Karpas-422 (cell line): ENCODE results near the gene MYMK. TPM values are rescaled to one million over a fixed set of nuclear protein-coding genes. Genes with fewer than 3 reads are reported as not detected.

Source experiments
- DNase-seq: peaks from one replicate; pipeline ENCODE4 v3.0.0-alpha.2; 2015
- H2AFZ ChIP-seq: fragments of 200-600 bp; sonication (generic); 2 replicates; pipeline ENCODE4 v1.6.1; 2014; ENCODE audit warnings: antibody characterized with exemption, low read length, mixed read lengths
- H3K27ac ChIP-seq: fragments of 200-600 bp; sonication (generic); 2 replicates; pipeline ENCODE4 v1.5.1; 2014; ENCODE audit warnings: mild to moderate bottlenecking, low read length, moderate library complexity
- H3K27me3 ChIP-seq: fragments of 200-600 bp; sonication (generic); 2 replicates; pipeline ENCODE4 v1.6.1; 2014; ENCODE audit warnings: low read length, mixed read lengths
- H3K36me3 ChIP-seq: fragments of 200-600 bp; sonication (generic); 2 replicates; pipeline ENCODE4 v1.6.1; 2014; ENCODE audit warnings: low read length, mixed read lengths; ENCODE audit not compliant: insufficient read depth
- H3K4me1 ChIP-seq: fragments of 200-600 bp; sonication (generic); 2 replicates; pipeline ENCODE4 v1.6.1; 2014; ENCODE audit warnings: mild to moderate bottlenecking, low read length, mixed read lengths
- H3K4me2 ChIP-seq: fragments of 200-600 bp; sonication (generic); 2 replicates; pipeline ENCODE4 v1.6.1; 2014; ENCODE audit warnings: low read length, low read depth, mild to moderate bottlenecking; ENCODE audit not compliant: poor library complexity, severe bottlenecking
- H3K4me3 ChIP-seq: fragments of 200-600 bp; sonication (generic); 2 replicates; pipeline ENCODE4 v1.5.1; 2014; ENCODE audit warnings: mild to moderate bottlenecking, antibody characterized with exemption, low read length, mixed read lengths
- H3K79me2 ChIP-seq: fragments of 200-600 bp; sonication (generic); 2 replicates; pipeline ENCODE4 v1.6.1; 2014; ENCODE audit warnings: mild to moderate bottlenecking, low read length, mixed read lengths
- H3K9ac ChIP-seq: fragments of 200-600 bp; sonication (generic); 2 replicates; pipeline ENCODE4 v1.6.0; 2014; ENCODE audit warnings: low read length
- H3K9me2 ChIP-seq: fragments of 200-600 bp; sonication (generic), shearing (Covaris generic); replicated peaks from 2 replicates; pipeline ENCODE4 v1.6.0; 2014; ENCODE audit warnings: mild to moderate bottlenecking, low read length, moderate library complexity; ENCODE audit not compliant: insufficient read depth
- H3K9me3 ChIP-seq: fragments of 300-700, 200-600 bp; sonication (generic); 2 replicates; pipeline ENCODE4 v1.6.1; 2014; ENCODE audit warnings: low read length, mixed read lengths
- H4K20me1 ChIP-seq: fragments of 200-600 bp; sonication (generic); 2 replicates; pipeline ENCODE4 v1.6.1; 2014; ENCODE audit warnings: mild to moderate bottlenecking, antibody characterized with exemption, low read length, low read depth; ENCODE audit not compliant: insufficient read depth
- total RNA-seq: library from RNA; depleted of rRNA; stranded (reverse); fragments of >200 nt; shearing (Covaris generic); gene quantifications from 2 replicates; pipeline ENCODE4 v1.2.3, GENCODE V29; 2014; ENCODE audit warnings: low replicate concordance

Gene MYMK
- total RNA-seq, 1 experiment from 2014 or later = not detected

DNA sequence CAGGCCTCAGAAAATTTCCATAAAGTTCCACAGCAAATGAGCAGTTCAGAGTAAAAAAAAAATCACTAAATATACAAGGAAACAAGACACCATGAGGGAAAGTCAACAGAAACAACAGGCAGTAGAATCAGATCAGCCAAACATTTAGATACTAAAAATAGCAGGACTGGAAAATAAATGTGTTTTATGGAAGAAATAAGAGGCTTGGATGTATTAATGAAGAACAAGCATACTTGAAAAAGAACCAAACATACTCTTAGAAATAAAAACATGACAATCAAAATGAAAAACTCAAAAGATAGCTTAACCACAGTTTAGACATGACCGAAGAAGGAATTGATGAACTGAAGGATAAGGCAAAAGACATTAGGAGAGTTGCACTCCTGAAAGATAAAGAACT is 22.6 kb downstream of the MYMK start:
- H3K9me3 ChIP-seq = 0 out of 2 replicates have a peak, but pooled peaks cover 4% of the 10 kb centered on the region
- H3K4me2 ChIP-seq = no peak overlapping the region
- no peaks in the 10 kb centered on the region for H4K20me1 ChIP-seq
- no peak overlapping the region for H3K9ac ChIP-seq
- no peak overlapping the region for H3K4me3 ChIP-seq
- no peaks in the 10 kb centered on the region for H3K27me3 ChIP-seq
- DNase-seq = no peak
- H3K79me2 ChIP-seq = no peaks in the 10 kb centered on the region
- H3K27ac ChIP-seq = no peak overlapping the region
- H2AFZ ChIP-seq = no peak overlapping the region
- H3K4me1 ChIP-seq = no peaks in the 10 kb centered on the region
- no peaks in the 10 kb centered on the region for H3K36me3 ChIP-seq
- H3K9me2 ChIP-seq = no peaks in the 10 kb centered on the region

DNA sequence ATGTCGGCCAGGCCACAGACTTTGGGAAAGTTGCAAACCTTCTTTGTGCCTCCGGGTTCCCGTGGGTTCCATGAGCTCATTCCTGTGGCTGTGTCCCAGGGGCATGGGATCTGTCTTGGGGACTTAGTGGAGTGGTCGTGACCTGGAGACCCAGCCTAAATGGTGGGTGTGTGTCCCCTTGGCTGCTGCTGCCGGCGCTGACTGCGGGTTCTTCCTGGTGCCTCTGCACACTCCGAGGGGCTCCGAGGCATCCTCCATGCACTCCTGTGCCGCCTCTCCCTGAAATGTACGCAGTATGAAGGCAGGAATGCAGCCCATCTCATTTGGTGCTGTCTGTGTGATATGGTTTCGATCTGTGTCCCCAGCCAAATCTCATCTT is 24.9 kb downstream of the MYMK start:
- H3K9me3 ChIP-seq = 0 out of 2 replicates have a peak, but pooled peaks cover 4% of the 10 kb centered on the region
- H3K27ac ChIP-seq = no peak overlapping the region
- no peak for DNase-seq
- no peaks in the 10 kb centered on the region for H3K27me3 ChIP-seq
- H3K9me2 ChIP-seq = no peaks in the 10 kb centered on the region
- H3K79me2 ChIP-seq = no peaks in the 10 kb centered on the region
- H3K4me1 ChIP-seq = no peaks in the 10 kb centered on the region
- no peak overlapping the region for H3K9ac ChIP-seq
- no peak overlapping the region for H2AFZ ChIP-seq
- no peak overlapping the region for H3K4me2 ChIP-seq
- no peak overlapping the region for H3K4me3 ChIP-seq
- H4K20me1 ChIP-seq = no peaks in the 10 kb centered on the region
- H3K36me3 ChIP-seq = no peaks in the 10 kb centered on the region

DNA sequence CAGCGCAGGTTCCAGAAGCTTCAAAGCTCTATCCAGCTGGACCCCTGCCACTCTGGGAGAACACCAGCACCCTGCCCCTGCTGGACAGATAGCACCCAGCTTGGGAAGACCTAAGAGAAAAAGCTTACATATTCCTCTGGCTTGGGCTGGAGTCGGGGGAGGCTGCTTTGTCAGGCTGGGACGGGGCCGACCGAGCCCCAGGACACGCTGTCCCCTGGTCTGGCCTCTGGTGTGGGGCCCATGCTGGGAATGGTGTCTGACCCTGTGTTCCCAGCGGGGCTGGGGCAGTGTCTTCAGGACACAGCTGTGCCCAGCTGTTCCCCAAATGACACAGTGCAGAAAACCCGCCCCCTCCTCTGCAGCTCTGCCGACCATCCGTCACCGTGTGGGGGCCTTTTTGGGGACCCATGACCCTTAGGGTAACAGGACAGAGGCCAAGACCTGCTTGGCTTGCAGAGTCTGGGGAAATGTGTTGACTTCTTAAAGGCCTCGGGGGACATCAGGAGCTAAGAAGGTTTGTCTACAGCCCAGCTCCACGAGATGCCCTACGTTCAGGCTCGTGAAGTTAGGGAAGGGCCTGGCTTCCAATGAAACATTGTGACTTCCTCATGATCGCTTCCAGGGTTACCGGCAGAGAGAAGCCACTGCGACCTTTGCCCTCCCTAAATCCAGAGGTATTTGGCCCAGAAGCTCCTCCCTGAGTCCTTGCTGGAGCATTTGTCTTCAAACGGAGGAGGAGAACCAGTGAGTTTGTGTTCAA is 25.4 kb downstream of the MYMK start:
- DNase-seq = no peak

DNA sequence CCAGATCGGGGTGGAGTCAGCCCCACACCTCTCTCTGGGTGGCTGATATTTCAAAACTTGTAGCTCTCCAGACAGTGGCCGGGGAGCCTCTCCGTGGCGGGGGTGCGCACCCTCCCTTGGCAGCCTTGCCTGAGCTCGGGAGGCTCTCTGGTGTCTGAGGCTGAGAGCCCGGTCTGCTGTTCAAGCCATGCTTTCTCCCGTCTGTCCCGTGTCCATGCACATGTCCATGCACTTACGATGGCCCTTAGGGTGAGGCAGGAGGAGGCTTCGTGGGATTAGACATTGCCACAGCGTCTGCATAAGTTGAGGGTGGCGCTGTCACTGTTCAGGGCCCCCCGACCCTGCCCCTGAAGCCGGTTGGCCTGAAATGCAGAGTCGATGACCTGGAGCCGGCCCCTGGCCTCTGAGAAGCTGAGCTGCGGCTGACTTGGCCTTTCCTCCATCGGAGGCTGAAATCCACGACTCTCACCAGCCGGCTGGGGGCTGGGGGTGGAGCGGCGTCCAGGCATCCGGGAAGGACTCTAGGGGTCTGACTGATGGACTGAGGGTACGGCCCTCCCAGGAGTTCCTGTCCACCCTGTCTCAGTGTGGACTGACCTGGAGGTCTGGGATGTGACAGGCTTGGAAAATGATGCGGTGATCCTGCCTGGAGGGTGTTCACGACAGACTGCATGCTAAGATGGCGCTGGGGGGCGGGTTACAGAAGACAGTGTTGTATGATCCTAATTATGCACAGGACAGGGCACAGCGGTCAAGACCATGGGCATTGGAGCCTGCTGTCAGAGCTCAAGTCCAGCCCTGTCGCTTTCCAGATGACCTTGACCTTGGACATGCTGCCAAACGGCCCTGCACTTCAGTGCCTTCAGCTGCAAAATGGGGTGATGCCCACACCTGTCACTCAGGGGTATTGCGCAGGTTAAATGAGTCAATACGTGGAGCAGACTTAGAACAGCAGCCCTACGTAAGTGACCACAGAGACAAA is 27.6 kb downstream of the MYMK start:
- no peaks in the 10 kb centered on the region for H3K36me3 ChIP-seq
- no peak overlapping the region for H2AFZ ChIP-seq
- no peaks in the 10 kb centered on the region for H4K20me1 ChIP-seq
- no peaks in the 10 kb centered on the region for H3K27me3 ChIP-seq
- no peak overlapping the region for H3K9ac ChIP-seq
- H3K79me2 ChIP-seq = no peaks in the 10 kb centered on the region
- H3K9me3 ChIP-seq = 0 out of 2 replicates have a peak, but pooled peaks cover 4% of the 10 kb centered on the region
- H3K4me2 ChIP-seq = no peak overlapping the region
- H3K4me3 ChIP-seq = no peak overlapping the region
- no peaks in the 10 kb centered on the region for H3K4me1 ChIP-seq
- no peaks in the 10 kb centered on the region for H3K9me2 ChIP-seq
- no peak overlapping the region for H3K27ac ChIP-seq
- no peak for DNase-seq

More for the DNA sequence above, 25.4 kb downstream of the MYMK start:
- no peak overlapping the region for H3K4me2 ChIP-seq
- no peaks in the 10 kb centered on the region for H3K36me3 ChIP-seq
- H3K4me1 ChIP-seq = no peaks in the 10 kb centered on the region
- no peak overlapping the region for H3K9ac ChIP-seq
- H3K79me2 ChIP-seq = no peaks in the 10 kb centered on the region
- H2AFZ ChIP-seq = no peak overlapping the region
- H3K9me3 ChIP-seq = 0 out of 2 replicates have a peak, but pooled peaks cover 4% of the 10 kb centered on the region
- no peaks in the 10 kb centered on the region for H3K27me3 ChIP-seq
- H3K9me2 ChIP-seq = no peaks in the 10 kb centered on the region
- no peak overlapping the region for H3K4me3 ChIP-seq
- no peaks in the 10 kb centered on the region for H4K20me1 ChIP-seq
- no peak overlapping the region for H3K27ac ChIP-seq

DNA sequence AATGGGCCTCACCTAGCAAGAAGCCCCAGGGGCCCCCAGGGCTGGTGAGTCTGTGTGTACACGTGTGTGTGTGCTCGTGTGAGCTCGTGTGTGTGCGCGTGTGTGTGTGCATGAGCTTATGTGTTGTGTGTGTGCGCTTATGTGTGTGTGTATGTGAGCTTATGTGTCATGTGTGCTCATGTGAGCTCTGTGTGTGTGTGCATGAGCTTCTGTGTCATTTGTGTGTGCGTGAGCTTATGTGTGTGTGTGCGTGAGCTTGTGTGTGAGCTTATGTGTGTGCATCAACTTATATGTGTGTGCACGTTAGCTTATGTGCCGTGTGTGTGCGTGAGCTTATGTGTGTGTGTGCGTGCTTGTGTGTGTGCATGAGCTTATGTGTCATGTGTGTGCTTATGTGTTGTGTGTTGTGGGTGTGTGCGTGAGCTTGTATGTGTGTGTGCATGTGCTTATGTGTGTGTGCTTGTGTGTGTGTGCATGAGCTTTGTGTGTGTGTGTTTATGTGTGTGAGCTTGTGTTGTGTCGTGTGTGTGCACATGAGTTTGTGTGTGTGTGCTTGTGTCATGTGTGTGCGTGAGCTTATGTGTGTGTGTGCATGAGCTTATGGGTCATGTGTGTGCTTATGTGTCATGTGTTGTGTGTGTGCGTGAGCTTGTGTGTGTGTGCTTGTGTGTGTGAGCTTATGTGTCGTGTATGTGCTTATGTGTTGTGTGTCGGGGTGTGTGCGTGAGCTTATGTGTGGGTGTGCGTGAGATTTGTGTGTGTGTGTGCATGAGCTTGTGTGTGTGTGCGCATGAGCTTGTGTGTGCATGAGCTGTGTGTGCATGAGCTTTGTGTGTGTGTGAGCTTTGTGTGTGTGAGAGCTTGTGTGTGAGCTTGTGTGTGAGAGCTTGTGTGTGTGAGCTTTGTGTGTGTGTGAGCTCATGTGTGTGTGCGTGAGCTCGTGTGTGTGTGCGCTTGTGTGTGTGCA is 29.1 kb downstream of the MYMK start:
- H3K9ac ChIP-seq = no peak overlapping the region
- no peaks in the 10 kb centered on the region for H3K36me3 ChIP-seq
- no peaks in the 10 kb centered on the region for H3K9me3 ChIP-seq
- no peaks in the 10 kb centered on the region for H3K79me2 ChIP-seq
- no peak overlapping the region for H2AFZ ChIP-seq
- no peaks in the 10 kb centered on the region for H3K9me2 ChIP-seq
- no peaks in the 10 kb centered on the region for H3K27me3 ChIP-seq
- H3K4me2 ChIP-seq = no peak overlapping the region
- H3K4me3 ChIP-seq = no peak overlapping the region
- no peak overlapping the region for H3K27ac ChIP-seq
- no peaks in the 10 kb centered on the region for H3K4me1 ChIP-seq
- no peak for DNase-seq
- H4K20me1 ChIP-seq = no peaks in the 10 kb centered on the region

DNA sequence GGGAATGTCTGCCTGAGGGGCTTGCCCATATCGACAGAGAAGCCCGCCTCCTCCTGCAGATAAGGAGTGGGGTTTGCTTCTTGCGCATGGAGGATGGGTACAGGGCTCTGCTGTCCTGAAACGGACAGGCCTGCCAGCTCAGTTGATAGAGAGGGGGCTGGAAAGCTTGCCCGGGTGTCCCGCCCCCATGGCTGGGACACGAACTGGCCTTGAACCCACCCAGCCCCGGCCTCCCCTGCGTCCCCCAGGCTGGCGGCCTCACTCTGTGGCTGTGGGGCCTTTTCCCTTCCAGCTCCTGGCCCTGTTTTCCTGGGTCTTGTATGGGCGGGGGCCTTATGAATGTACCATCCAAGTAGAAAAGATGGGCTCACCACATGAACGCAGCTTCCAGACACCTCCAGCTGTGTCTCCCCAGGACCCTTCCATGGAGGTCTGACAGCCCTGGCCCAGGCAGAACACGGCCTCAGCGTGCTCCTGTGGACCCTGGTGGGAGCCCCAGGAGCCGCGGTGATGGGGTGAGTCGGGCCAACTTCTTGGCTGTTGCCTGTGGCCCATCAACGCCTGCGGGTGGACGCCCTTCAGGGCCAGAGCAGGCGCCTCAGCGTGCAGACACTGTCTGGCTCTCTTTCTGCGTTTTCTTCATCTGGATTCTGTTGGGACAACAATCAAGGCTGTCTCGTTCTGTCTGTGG is 30.0 kb downstream of the MYMK start:
- Histone ChIP-seq H2AFZ (no peak overlapping the region), H3K79me2 (no peaks in the 10 kb centered on the region), H3K9me2 (no peaks in the 10 kb centered on the region), H3K36me3 (no peaks in the 10 kb centered on the region), H3K27ac (no peak overlapping the region), H3K4me1 (no peaks in the 10 kb centered on the region), H3K9me3 (no peaks in the 10 kb centered on the region), H3K27me3 (no peaks in the 10 kb centered on the region), H4K20me1 (no peaks in the 10 kb centered on the region), H3K4me3 (no peak overlapping the region), H3K4me2 (no peak overlapping the region), H3K9ac (no peak overlapping the region)
- no peak for DNase-seq

DNA sequence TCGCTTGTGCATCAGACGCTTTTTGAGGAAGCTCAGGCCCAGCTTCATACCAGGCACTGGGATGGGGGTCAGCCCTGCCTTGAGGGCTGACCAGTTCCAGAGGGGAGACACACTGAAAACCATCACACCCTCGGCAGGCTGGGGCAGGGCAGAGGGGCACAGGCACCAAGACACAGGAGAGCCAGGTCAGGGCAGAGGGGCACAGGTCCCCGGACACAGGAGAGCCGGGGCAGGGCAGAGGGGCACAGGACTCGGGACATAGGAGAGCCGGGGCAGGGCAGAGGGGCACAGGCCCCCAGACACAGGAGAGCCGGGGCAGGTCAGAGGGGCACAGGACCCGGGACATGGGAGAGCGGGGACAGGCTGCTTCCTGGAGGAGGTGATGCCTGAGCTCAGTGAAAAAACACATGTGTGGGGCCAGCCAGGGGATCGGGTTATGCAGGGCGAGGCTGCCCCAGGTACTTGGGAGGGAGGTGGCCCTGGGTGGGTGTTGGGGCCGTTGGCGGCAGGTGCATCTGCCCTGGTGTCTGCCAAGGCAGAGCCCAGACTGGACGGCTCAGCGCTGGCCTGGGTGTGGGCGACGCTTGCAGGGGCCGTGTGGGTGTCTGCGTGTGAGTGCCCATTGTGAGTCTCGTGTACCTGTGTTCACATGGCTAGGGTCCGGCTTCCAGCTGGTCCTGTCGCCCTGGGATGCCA is 30.8 kb downstream of the MYMK start:
- Histone ChIP-seq H3K9me3 (no peaks in the 10 kb centered on the region), H3K9me2 (no peaks in the 10 kb centered on the region), H3K4me3 (no peak overlapping the region), H3K79me2 (no peaks in the 10 kb centered on the region), H3K9ac (no peak overlapping the region), H3K27me3 (no peaks in the 10 kb centered on the region), H2AFZ (no peak overlapping the region), H4K20me1 (no peaks in the 10 kb centered on the region), H3K27ac (no peak overlapping the region), H3K4me2 (no peak overlapping the region), H3K36me3 (no peaks in the 10 kb centered on the region), H3K4me1 (no peaks in the 10 kb centered on the region)
- DNase-seq = no peak
